OCI-LY1 (cell line): Measurements from ENCODE around the gene CLEC4D.

ENCODE experiments used
- H2AFZ ChIP-seq: fragments of 200-600 bp; sonication (generic), shearing (Covaris generic); 2 replicates; pipeline ENCODE4 v1.6.0; 2014; ENCODE audit warnings: antibody characterized with exemption, mild to moderate bottlenecking, low read length
- H3F3A ChIP-seq: fragments of 200-600 bp; sonication (generic), shearing (Covaris generic); 2 replicates; pipeline ENCODE4 v1.6.0; 2014; ENCODE audit warnings: mild to moderate bottlenecking, antibody characterized with exemption, low read length, moderate library complexity; ENCODE audit not compliant: insufficient read depth
- H3K27ac ChIP-seq: fragments of 200-600 bp; sonication (generic); 2 replicates; pipeline ENCODE4 v1.5.1; 2014; ENCODE audit warnings: low read length, mixed run types, mild to moderate bottlenecking, low read depth; ENCODE audit not compliant: poor library complexity, severe bottlenecking
- H3K27me3 ChIP-seq: fragments of 200-600 bp; sonication (generic); 2 replicates; pipeline ENCODE4 v1.6.0; 2014; ENCODE audit warnings: antibody characterized with exemption, mild to moderate bottlenecking, low read length, moderate library complexity; ENCODE audit not compliant: insufficient read depth
- H3K36me3 ChIP-seq: fragments of 200-600 bp; sonication (generic); 2 replicates; pipeline ENCODE4 v1.6.1; 2014; ENCODE audit warnings: mild to moderate bottlenecking, antibody characterized with exemption, low read length, moderate library complexity, mixed read lengths; ENCODE audit not compliant: insufficient read depth
- H3K4me1 ChIP-seq: fragments of 200-600 bp; sonication (generic); 2 replicates; pipeline ENCODE4 v1.5.1; 2014; ENCODE audit warnings: mild to moderate bottlenecking, low read length, moderate library complexity; ENCODE audit not compliant: insufficient read depth, severe bottlenecking
- H3K4me2 ChIP-seq: fragments of 200-600 bp; sonication (generic), shearing (Covaris generic); 2 replicates; pipeline ENCODE4 v1.6.1; 2014; ENCODE audit warnings: low read length
- H3K4me3 ChIP-seq: fragments of 200-600 bp; sonication (generic); 2 replicates; pipeline ENCODE4 v1.5.1; 2014; ENCODE audit warnings: low read length, low read depth, mild to moderate bottlenecking, mixed read lengths; ENCODE audit not compliant: poor library complexity, severe bottlenecking
- H3K79me2 ChIP-seq: fragments of 200-600 bp; shearing (Covaris generic); 2 replicates; pipeline ENCODE4 v1.6.1; 2016; ENCODE audit warnings: mixed run types, low read length, mixed read lengths; ENCODE audit not compliant: insufficient read depth
- H3K9ac ChIP-seq: fragments of 200-600 bp; sonication (generic), shearing (Covaris generic); 2 replicates; pipeline ENCODE4 v1.6.1; 2014; ENCODE audit warnings: mild to moderate bottlenecking, low read length, mixed read lengths
- H3K9me2 ChIP-seq: fragments of 200-600 bp; sonication (generic), shearing (Covaris generic); 2 replicates; pipeline ENCODE4 v1.6.1; 2014; ENCODE audit warnings: low read depth, mild to moderate bottlenecking, low read length, mixed read lengths
- H3K9me3 ChIP-seq: fragments of 200-600 bp; shearing (Covaris generic); 2 replicates; pipeline ENCODE4 v1.6.1; 2014; ENCODE audit warnings: low read length, mixed read lengths
- H4K20me1 ChIP-seq: fragments of 200-600 bp; sonication (generic), shearing (Covaris generic); 2 replicates; pipeline ENCODE4 v1.6.0; 2016; ENCODE audit warnings: mild to moderate bottlenecking, low read length; ENCODE audit not compliant: insufficient read depth
- CTCF ChIP-seq: fragments of 200-600 bp; sonication (generic), shearing (Covaris generic); IDR thresholded peaks from 2 replicates; pipeline ENCODE4 v1.5.1; 2017; ENCODE audit warnings: mild to moderate bottlenecking, antibody characterized with exemption, low read length, moderate library complexity, mixed read lengths
- EZH2 ChIP-seq: fragments of 200-600 bp; sonication (generic), shearing (Covaris generic); IDR thresholded peaks from 2 replicates; pipeline ENCODE4 v1.8.0; 2017; ENCODE audit warnings: borderline replicate concordance, mixed run types, mild to moderate bottlenecking, antibody characterized with exemption, low read length, moderate library complexity, mixed read lengths

CLEC4D gene

GRCh38 chr12:8544295-8544694 lies 31.0 kb downstream of the CLEC4D start:
- no peaks in the 10 kb centered on the region for H3K27me3 ChIP-seq
- H3K9ac ChIP-seq, result peak overlapping the region; percentile 44
- peaks cover 27% of the 10 kb centered on the region for H3K4me1 ChIP-seq
- TF ChIP-seq CTCF (peak; percentile 87), EZH2 (no peak)
- H2AFZ ChIP-seq, result peak overlapping the region; percentile 71; the same call in 1 of the 2 replicates
- H3K4me3 ChIP-seq, result no peak overlapping the region
- H4K20me1 ChIP-seq, result no peaks in the 10 kb centered on the region
- H3K36me3 ChIP-seq, result no peaks in the 10 kb centered on the region; the same call in 1 of the 2 replicates
- no peaks in the 10 kb centered on the region for H3K9me2 ChIP-seq
- H3K4me2 ChIP-seq, result peak overlapping the region; percentile 51
- no peaks in the 10 kb centered on the region for H3K79me2 ChIP-seq
- H3F3A ChIP-seq, result no peaks in the 10 kb centered on the region
- H3K9me3 ChIP-seq, result no peaks in the 10 kb centered on the region
- no peak overlapping the region for H3K27ac ChIP-seq

- H3F3A ChIP-seq, result no peaks in the 10 kb centered on the region
- no peaks in the 10 kb centered on the region for H3K9me2 ChIP-seq
- H3K4me3 ChIP-seq, result no peak overlapping the region
- no peak overlapping the region for H3K9ac ChIP-seq
- no peaks in the 10 kb centered on the region; the same call in 1 of the 2 replicates for H3K36me3 ChIP-seq
- H3K9me3 ChIP-seq, result no peaks in the 10 kb centered on the region
- no peak overlapping the region for H2AFZ ChIP-seq
- TF ChIP-seq EZH2 (no peak), CTCF (no peak)
- no peaks in the 10 kb centered on the region for H3K79me2 ChIP-seq
- H4K20me1 ChIP-seq, result no peaks in the 10 kb centered on the region
- peaks cover 25% of the 10 kb centered on the region for H3K4me1 ChIP-seq
- no peak overlapping the region for H3K27ac ChIP-seq
- no peak overlapping the region for H3K4me2 ChIP-seq
- no peaks in the 10 kb centered on the region for H3K27me3 ChIP-seq
Observed at GRCh38 chr12:8546591-8546990, 33.3 kb downstream of the CLEC4D start.

GRCh38 chr12:8547645-8548044 lies 34.3 kb downstream of the CLEC4D start:
- H3K4me2 ChIP-seq, result no peak overlapping the region
- H3K27ac ChIP-seq, result no peak overlapping the region
- H3K9ac ChIP-seq, result no peak overlapping the region
- H4K20me1 ChIP-seq, result no peaks in the 10 kb centered on the region
- no peak overlapping the region for H3K4me3 ChIP-seq
- no peaks in the 10 kb centered on the region for H3K79me2 ChIP-seq
- H3K36me3 ChIP-seq, result no peaks in the 10 kb centered on the region
- no peak for TF ChIP-seq CTCF
- no peak for TF ChIP-seq EZH2
- H2AFZ ChIP-seq, result no peak overlapping the region
- peaks cover 21% of the 10 kb centered on the region for H3K4me1 ChIP-seq
- H3K27me3 ChIP-seq, result no peaks in the 10 kb centered on the region
- no peaks in the 10 kb centered on the region for H3F3A ChIP-seq
- no peaks in the 10 kb centered on the region for H3K9me3 ChIP-seq
- H3K9me2 ChIP-seq, result no peaks in the 10 kb centered on the region
